Smooth muscle cell (in vitro differentiated cells): ENCODE measurements around the gene MCHR1. TPM values are rescaled to one million over a fixed set of nuclear protein-coding genes. Genes with fewer than 3 reads are reported as not detected.

Source experiments
- DNase-seq: peaks from one replicate; lab custom pipeline; 2025; ENCODE audit not compliant: unreplicated experiment; lab: John Stamatoyannopoulos, UW
- H2AFZ ChIP-seq: fragments of 200-600 bp; sonication (generic); 2 replicates; pipeline ENCODE4 v1.6.0; 2016; ENCODE audit warnings: antibody characterized with exemption, low read depth, mild to moderate bottlenecking
- H3F3A ChIP-seq: fragments of 200-600 bp; sonication (generic); 2 replicates; pipeline ENCODE4 v1.6.0; 2017; ENCODE audit warnings: antibody characterized with exemption, low read depth
- H3K27ac ChIP-seq: fragments of 200-600 bp; sonication (generic); 2 replicates; pipeline ENCODE4 v1.5.1; 2016; ENCODE audit warnings: low read depth, mild to moderate bottlenecking
- H3K27me3 ChIP-seq: fragments of 200-600 bp; sonication (generic); 2 replicates; pipeline ENCODE4 v1.6.1; 2016; ENCODE audit warnings: low read depth, mild to moderate bottlenecking
- H3K36me3 ChIP-seq: fragments of 200-600 bp; sonication (generic); 2 replicates; pipeline ENCODE4 v1.5.1; 2016; ENCODE audit warnings: low read depth
- H3K4me1 ChIP-seq: fragments of 200-600 bp; sonication (generic); 2 replicates; pipeline ENCODE4 v1.5.1; 2016; ENCODE audit warnings: low read depth
- H3K4me2 ChIP-seq: fragments of 200-600 bp; sonication (generic); 2 replicates; pipeline ENCODE4 v1.6.0; 2016; ENCODE audit warnings: mild to moderate bottlenecking
- H3K4me3 ChIP-seq: fragments of 200-600 bp; sonication (generic); 2 replicates; pipeline ENCODE4 v1.5.1; 2016; ENCODE audit warnings: mild to moderate bottlenecking
- H3K79me2 ChIP-seq: fragments of 200-600 bp; sonication (generic); 2 replicates; pipeline ENCODE4 v1.6.0; 2016; ENCODE audit warnings: low read depth, mild to moderate bottlenecking
- H3K9ac ChIP-seq: fragments of 200-600 bp; sonication (generic); 2 replicates; pipeline ENCODE4 v1.6.0; 2016; ENCODE audit warnings: low read depth
- H3K9me3 ChIP-seq: fragments of 200-600 bp; sonication (generic); replicated peaks from 2 replicates; pipeline ENCODE4 v1.5.1; 2016; ENCODE audit warnings: low read depth
- H4K20me1 ChIP-seq: fragments of 200-600 bp; sonication (generic); 2 replicates; pipeline ENCODE4 v1.6.0; 2016; ENCODE audit warnings: low read depth
- CTCF ChIP-seq: fragments of 200-600 bp; sonication (generic); IDR thresholded peaks from 2 replicates; pipeline ENCODE4 v1.5.1; 2017; ENCODE audit warnings: borderline replicate concordance, mild to moderate bottlenecking, antibody characterized with exemption; ENCODE audit not compliant: insufficient read depth, poor library complexity, severe bottlenecking
- WGBS: methylation state at CpG from one replicate; pipeline ENCODE4 v1.1.7; 2016; ENCODE audit warnings: low lambda C conversion rate; 5-methylcytosine and 5-hydroxymethylcytosine counted together
- polyA plus RNA-seq: library from polyadenylated mRNA; unstranded; fragments of >200 nt; fragmentation: Nextera tagmentation; extraction: Ambion mirVana; gene quantifications from 2 replicates; pipeline ENCODE4 v1.2.1, GENCODE V29; 2016
- total RNA-seq: library from RNA; depleted of rRNA; stranded (reverse); fragments of >200 nt; gene quantifications from 2 replicates; pipeline ENCODE4 v1.2.3, GENCODE V29; 2014

MCHR1 gene
- total and polyA plus RNA-seq, 2 experiments from 2014 or later, result 18.9 to 24.6 TPM

- no peak for TF ChIP-seq CTCF
- no peaks in the 10 kb centered on the region for H3K36me3 ChIP-seq
- no peak for DNase-seq
- no peak overlapping the region for H3K4me3 ChIP-seq
- no peaks in the 10 kb centered on the region for H3K79me2 ChIP-seq
- H3K27me3 ChIP-seq, result no peaks in the 10 kb centered on the region
- no peaks in the 10 kb centered on the region for H3K4me1 ChIP-seq
- WGBS, result 90% methylated on average over 7 of the region's 7 CpGs
- H3F3A ChIP-seq, result no peaks in the 10 kb centered on the region
- no peaks in the 10 kb centered on the region for H3K9me3 ChIP-seq
- no peak overlapping the region for H3K4me2 ChIP-seq
- no peak overlapping the region for H3K27ac ChIP-seq
- H2AFZ ChIP-seq, result no peak overlapping the region
- H3K9ac ChIP-seq, result no peak overlapping the region
- H4K20me1 ChIP-seq, result no peaks in the 10 kb centered on the region
Measured at GRCh38 chr22:40701274-40701673, 22.0 kb downstream of the MCHR1 start.

- no peak overlapping the region for H3K9ac ChIP-seq
- no peak overlapping the region for H3K27ac ChIP-seq
- 100% methylated on average over 1 of the region's 1 CpG for WGBS
- H3K4me3 ChIP-seq, result no peak overlapping the region
- H4K20me1 ChIP-seq, result no peaks in the 10 kb centered on the region
- H3K4me2 ChIP-seq, result no peak overlapping the region
- TF ChIP-seq CTCF, result no peak
- H3F3A ChIP-seq, result no peaks in the 10 kb centered on the region
- DNase-seq, result no peak
- H3K79me2 ChIP-seq, result no peaks in the 10 kb centered on the region
- no peaks in the 10 kb centered on the region for H3K27me3 ChIP-seq
- no peaks in the 10 kb centered on the region for H3K4me1 ChIP-seq
- no peak overlapping the region for H2AFZ ChIP-seq
- H3K9me3 ChIP-seq, result no peaks in the 10 kb centered on the region
- no peaks in the 10 kb centered on the region for H3K36me3 ChIP-seq
Measured at GRCh38 chr22:40703174-40703573, 23.9 kb downstream of the MCHR1 start.

- Histone ChIP-seq H3K36me3 (no peaks in the 10 kb centered on the region), H3K27me3 (no peaks in the 10 kb centered on the region), H3K4me3 (no peak overlapping the region), H4K20me1 (no peaks in the 10 kb centered on the region), H3K27ac (no peak overlapping the region), H3K4me2 (no peak overlapping the region), H3K79me2 (no peaks in the 10 kb centered on the region), H2AFZ (no peak overlapping the region), H3F3A (no peaks in the 10 kb centered on the region), H3K9ac (no peak overlapping the region), H3K4me1 (no peaks in the 10 kb centered on the region), H3K9me3 (no peaks in the 10 kb centered on the region)
- no peak for DNase-seq
- no peak for TF ChIP-seq CTCF
- WGBS, result 90% methylated on average over 5 of the region's 5 CpGs
Measured at GRCh38 chr22:40703736-40704135, 24.5 kb downstream of the MCHR1 start.

- Histone ChIP-seq H3K4me2 (no peak overlapping the region), H3K27me3 (no peaks in the 10 kb centered on the region), H3K4me1 (peaks cover 5% of the 10 kb centered on the region), H3K9me3 (no peaks in the 10 kb centered on the region), H4K20me1 (no peaks in the 10 kb centered on the region), H3K27ac (no peak overlapping the region), H3K4me3 (no peak overlapping the region), H3K36me3 (no peaks in the 10 kb centered on the region), H2AFZ (no peak overlapping the region), H3K79me2 (no peaks in the 10 kb centered on the region), H3K9ac (no peak overlapping the region), H3F3A (peaks cover 19% of the 10 kb centered on the region)
- TF ChIP-seq CTCF, result no peak
- DNase-seq, result no peak
- WGBS, result 74% methylated on average over 9 of the region's 9 CpGs
Measured at GRCh38 chr22:40705918-40706682, 26.8 kb downstream of the MCHR1 start.
